ENCODE data around the gene ACSM2A.
"Not testable (repeated sequence)": the region's sequence is repeated elsewhere in the genome, so short reads cannot be mapped to it uniquely, and the experiment has no call there.

ACSM2A gene

GRCh38 chr16:20510323-20510722 is 59.0 kb downstream of the ACSM2A start:
- H3K9me3 ChIP-seq (ENCODE audit: control insufficient read depth, low read depth, low read length), result peaks cover 10% of the 10 kb centered on the region
- H3K27ac ChIP-seq (ENCODE audit: low read length), result no peak overlapping the region
- no peaks in the 10 kb centered on the region for H3K27me3 ChIP-seq (ENCODE audit: control insufficient read depth, insufficient read depth, low read length)
- no peaks in the 10 kb centered on the region for H3K4me1 ChIP-seq (ENCODE audit: control insufficient read depth, low read depth, low read length)
- no peak overlapping the region for H3K4me3 ChIP-seq (ENCODE audit: low read length)
- no peak overlapping the region for H3K9ac ChIP-seq (ENCODE audit: low read length)
- H3K36me3 ChIP-seq (ENCODE audit: control insufficient read depth, low read depth, low read length), result no peaks in the 10 kb centered on the region

DNA sequence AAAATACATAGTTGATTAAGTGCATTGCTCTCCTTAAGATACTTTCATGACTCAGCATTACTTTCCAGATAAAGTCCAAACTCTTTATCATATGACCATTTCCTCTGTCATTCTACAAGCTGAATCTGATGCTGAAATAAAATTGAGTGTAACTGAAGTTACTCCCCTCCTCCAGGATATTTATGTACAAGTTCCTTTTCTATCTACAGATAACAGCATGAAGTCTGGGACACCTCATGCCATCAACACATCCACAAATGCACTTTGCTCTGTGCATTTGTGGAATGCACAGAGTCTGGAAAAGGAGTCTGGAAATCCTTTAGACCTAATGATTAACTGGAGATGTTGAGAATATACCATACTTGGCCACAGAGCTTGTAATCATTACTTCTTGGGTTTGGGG is 64.4 kb downstream of the ACSM2A start:
- H3K27me3 ChIP-seq (ENCODE audit: control insufficient read depth, insufficient read depth, low read length), result no peaks in the 10 kb centered on the region
- H3K36me3 ChIP-seq (ENCODE audit: control insufficient read depth, low read depth, low read length), result no peaks in the 10 kb centered on the region
- H3K9ac ChIP-seq (ENCODE audit: low read length), result no peak overlapping the region
- no peaks in the 10 kb centered on the region for H3K9me3 ChIP-seq (ENCODE audit: control insufficient read depth, low read depth, low read length)
- H3K27ac ChIP-seq (ENCODE audit: low read length), result no peak overlapping the region
- no peak overlapping the region for H3K4me3 ChIP-seq (ENCODE audit: low read length)
- no peaks in the 10 kb centered on the region for H3K4me1 ChIP-seq (ENCODE audit: control insufficient read depth, low read depth, low read length)

DNA sequence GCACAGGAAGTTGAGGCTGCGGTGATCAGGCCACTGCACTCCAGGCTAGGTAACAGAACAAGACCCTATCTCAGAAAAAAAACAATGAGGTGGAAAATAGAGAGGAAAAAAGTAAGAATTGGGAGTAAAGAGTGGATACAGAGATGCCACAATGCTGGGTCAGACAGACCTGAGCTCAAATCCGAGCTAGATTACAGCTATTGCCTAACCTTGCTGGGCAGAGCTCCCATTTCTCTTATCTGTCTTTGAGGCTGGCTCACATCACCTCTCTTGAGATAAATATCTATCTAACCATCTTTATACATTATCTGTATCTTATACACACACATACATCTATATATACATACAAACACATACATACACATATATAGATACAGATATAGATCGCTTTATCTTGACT is 65.8 kb downstream of the ACSM2A start:
- Histone ChIP-seq H3K27me3 (ENCODE audit: control insufficient read depth, insufficient read depth, low read length) (no peaks in the 10 kb centered on the region), H3K9ac (ENCODE audit: low read length) (no peak overlapping the region), H3K9me3 (ENCODE audit: control insufficient read depth, low read depth, low read length) (no peaks in the 10 kb centered on the region), H3K4me1 (ENCODE audit: control insufficient read depth, low read depth, low read length) (no peaks in the 10 kb centered on the region), H3K36me3 (ENCODE audit: control insufficient read depth, low read depth, low read length) (no peaks in the 10 kb centered on the region), H3K27ac (ENCODE audit: low read length) (no peak overlapping the region), H3K4me3 (ENCODE audit: low read length) (no peak overlapping the region)

- Histone ChIP-seq H3K9ac (ENCODE audit: low read length) (no peak overlapping the region), H3K27me3 (ENCODE audit: control insufficient read depth, insufficient read depth, low read length) (no peaks in the 10 kb centered on the region), H3K9me3 (ENCODE audit: control insufficient read depth, low read depth, low read length) (no peaks in the 10 kb centered on the region), H3K4me3 (ENCODE audit: low read length) (no peak overlapping the region), H3K36me3 (ENCODE audit: control insufficient read depth, low read depth, low read length) (no peaks in the 10 kb centered on the region), H3K27ac (ENCODE audit: low read length) (no peak overlapping the region), H3K4me1 (ENCODE audit: control insufficient read depth, low read depth, low read length) (no peaks in the 10 kb centered on the region)
Measured at GRCh38 chr16:20519231-20519630, 67.9 kb downstream of the ACSM2A start.

DNA sequence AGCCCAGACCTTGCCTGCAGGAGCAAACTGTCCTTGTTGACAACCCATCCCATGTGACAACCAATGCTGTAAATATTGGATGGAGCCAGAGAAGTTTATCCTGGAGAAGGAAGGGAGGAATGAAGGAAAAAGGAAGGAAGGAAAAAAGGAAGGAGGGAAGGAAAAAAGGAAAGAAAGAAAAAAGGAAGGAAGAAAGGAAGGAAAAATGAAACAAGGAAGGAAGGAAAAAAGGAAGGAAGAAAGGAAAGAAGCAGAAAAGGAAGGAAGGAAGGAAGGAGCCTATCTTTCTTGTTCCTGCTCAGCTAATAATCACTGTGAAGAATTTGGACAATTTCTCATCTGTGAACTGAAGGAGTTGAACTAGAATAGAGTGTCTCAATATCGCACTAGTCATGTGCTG is 68.8 kb downstream of the ACSM2A start:
- no peaks in the 10 kb centered on the region for H3K4me1 ChIP-seq (ENCODE audit: control insufficient read depth, low read depth, low read length)
- H3K36me3 ChIP-seq (ENCODE audit: control insufficient read depth, low read depth, low read length), result no peaks in the 10 kb centered on the region
- no peak overlapping the region for H3K4me3 ChIP-seq (ENCODE audit: low read length)
- no peaks in the 10 kb centered on the region for H3K9me3 ChIP-seq (ENCODE audit: control insufficient read depth, low read depth, low read length)
- H3K27me3 ChIP-seq (ENCODE audit: control insufficient read depth, insufficient read depth, low read length), result no peaks in the 10 kb centered on the region
- no peak overlapping the region for H3K27ac ChIP-seq (ENCODE audit: low read length)
- no peak overlapping the region for H3K9ac ChIP-seq (ENCODE audit: low read length)

DNA sequence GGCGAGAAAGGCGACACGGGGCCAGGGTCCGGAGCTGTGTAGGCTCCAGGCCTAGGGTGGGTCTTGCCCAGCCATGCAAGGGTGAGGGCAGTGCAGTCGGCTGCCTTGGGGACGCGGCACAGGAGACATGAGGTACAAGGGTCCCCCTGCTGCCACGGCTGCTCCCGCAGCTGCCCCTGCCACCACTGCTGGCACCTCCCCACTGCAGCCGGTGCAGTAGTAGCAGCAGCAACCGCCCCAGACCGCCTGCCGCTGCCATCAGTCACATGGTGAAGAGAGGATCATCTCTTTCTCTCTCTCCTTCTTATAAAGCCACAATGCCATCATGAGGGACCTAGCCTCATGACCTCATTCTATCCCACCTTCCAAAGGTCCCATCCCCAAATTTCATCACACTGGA is 80.5 kb downstream of the ACSM2A start:
- not testable (repeated sequence) for H3K9me3 ChIP-seq (ENCODE audit: control insufficient read depth, low read depth, low read length); H3K27ac ChIP-seq (ENCODE audit: low read length); H3K36me3 ChIP-seq (ENCODE audit: control insufficient read depth, low read depth, low read length); H3K4me3 ChIP-seq (ENCODE audit: low read length); H3K4me1 ChIP-seq (ENCODE audit: control insufficient read depth, low read depth, low read length); H3K9ac ChIP-seq (ENCODE audit: low read length); H3K27me3 ChIP-seq (ENCODE audit: control insufficient read depth, insufficient read depth, low read length)

DNA sequence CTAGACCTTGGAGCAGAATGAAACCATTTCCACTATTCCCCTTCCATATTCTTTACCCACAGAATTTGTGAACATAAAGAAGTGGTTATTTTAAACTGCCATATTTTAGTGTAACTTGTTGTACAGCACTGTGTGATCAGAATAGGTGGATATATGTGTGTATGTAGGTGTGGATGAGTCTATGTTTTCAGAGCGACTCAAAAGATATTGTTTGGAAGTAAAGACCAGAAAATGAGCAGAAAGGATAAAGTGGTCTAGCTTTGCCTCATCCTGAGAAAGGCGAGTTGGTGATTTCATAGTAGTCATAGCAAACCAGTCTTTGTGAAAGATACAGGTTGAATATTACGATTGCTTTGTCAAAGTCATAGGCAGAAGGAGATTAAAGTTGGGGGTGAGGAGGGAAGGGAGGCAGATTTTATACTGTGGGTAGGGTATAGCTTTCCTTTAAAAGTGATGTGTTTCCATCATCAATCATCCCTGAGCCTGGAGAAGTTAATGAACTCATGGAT is 81.0 kb downstream of the ACSM2A start:
- not testable (repeated sequence) for H3K4me3 ChIP-seq (ENCODE audit: low read length); H3K27me3 ChIP-seq (ENCODE audit: control insufficient read depth, insufficient read depth, low read length); H3K9ac ChIP-seq (ENCODE audit: low read length); H3K9me3 ChIP-seq (ENCODE audit: control insufficient read depth, low read depth, low read length); H3K4me1 ChIP-seq (ENCODE audit: control insufficient read depth, low read depth, low read length); H3K36me3 ChIP-seq (ENCODE audit: control insufficient read depth, low read depth, low read length); H3K27ac ChIP-seq (ENCODE audit: low read length)

DNA sequence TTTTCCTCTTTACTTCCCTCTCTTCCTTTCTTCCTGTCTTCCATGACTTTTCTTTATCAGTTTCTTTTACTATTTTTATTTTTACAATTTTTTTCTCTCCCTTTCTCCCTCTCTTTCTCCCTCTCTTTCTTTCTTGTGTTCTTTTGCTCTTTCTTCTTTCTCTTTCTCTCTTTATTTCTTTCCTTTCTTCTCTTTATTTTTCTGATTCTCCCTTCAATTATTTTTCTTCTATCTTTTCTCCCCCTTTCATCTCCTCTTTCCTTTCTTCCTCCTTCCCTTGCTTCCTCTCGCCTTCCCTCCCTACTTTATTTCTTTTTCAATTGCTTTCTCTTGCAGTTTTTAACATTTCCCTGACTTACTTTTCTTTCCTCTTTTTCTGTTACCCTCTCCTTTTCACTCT is 85.3 kb downstream of the ACSM2A start:
- not testable (repeated sequence) for H3K27me3 ChIP-seq (ENCODE audit: control insufficient read depth, insufficient read depth, low read length); H3K36me3 ChIP-seq (ENCODE audit: control insufficient read depth, low read depth, low read length); H3K4me3 ChIP-seq (ENCODE audit: low read length); H3K4me1 ChIP-seq (ENCODE audit: control insufficient read depth, low read depth, low read length); H3K9me3 ChIP-seq (ENCODE audit: control insufficient read depth, low read depth, low read length); H3K9ac ChIP-seq (ENCODE audit: low read length); H3K27ac ChIP-seq (ENCODE audit: low read length)
